Myocyte (in vitro differentiated cells): ENCODE measurements around the gene SH3BP4. TPM values are rescaled to one million over a fixed set of nuclear protein-coding genes. Genes with fewer than 3 reads are reported as not detected.
A peak's percentile ranks its signal among the peaks of the same experiment; 100 is the strongest.

Experiments
- DNase-seq: peaks from one replicate; pipeline ENCODE4 v3.0.0-alpha.2; 2012; ENCODE audit warnings: low read depth
- total RNA-seq: library from RNA; depleted of rRNA; stranded (reverse); fragments of >200 nt; gene quantifications from 2 replicates; pipeline ENCODE4 v1.2.3, GENCODE V29; 2014

Gene SH3BP4
- total RNA-seq, 1 donor from 2014 or later: 20.0 TPM

DNA sequence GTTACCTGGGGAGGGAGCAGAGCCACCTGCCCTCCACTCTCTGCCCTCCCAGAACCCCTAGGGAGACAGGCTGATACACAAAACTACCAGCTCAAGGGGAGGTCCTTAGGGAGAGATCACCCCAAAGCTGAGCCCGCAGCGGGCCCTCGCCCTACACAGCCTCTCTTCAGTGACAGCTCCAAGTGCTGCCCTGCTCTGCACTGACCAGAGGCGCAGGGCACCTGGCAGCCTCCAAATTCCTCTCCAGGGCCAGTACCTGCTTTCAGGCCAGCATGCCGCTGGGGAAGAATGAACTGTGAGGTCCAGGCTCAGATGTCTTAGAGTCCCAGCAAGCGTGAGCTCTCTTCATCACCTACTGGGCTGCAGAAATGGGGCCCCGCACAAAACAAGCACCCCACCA lies 11.3 kb upstream of the SH3BP4 start:
- no peak for DNase-seq

DNA sequence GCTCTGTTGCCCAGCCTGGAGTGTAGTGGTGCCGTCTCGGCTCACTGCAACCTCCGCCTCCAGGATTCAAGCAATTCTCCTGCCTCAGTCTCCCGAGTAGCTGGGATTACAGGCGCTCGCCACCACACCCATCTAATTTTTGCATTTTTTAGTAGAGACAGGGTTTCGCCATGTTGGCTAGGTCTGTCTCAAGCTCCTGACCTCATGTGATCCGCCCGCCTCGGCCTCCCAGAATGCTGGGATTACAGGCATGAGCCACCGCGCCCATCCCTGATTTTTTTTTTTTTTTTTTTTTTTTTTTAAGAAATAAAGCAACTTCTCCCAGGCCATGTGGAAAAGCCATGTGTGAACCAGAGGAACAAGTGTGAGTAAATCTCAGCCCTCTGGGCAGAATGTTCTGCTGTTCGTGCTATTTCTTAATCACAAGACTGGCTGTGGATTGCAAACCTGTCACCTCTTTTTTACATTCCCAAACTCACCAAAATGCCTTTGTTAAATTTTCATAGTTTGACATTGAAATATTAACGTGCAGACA lies 6.4 kb upstream of the SH3BP4 start:
- DNase-seq: no peak

DNA sequence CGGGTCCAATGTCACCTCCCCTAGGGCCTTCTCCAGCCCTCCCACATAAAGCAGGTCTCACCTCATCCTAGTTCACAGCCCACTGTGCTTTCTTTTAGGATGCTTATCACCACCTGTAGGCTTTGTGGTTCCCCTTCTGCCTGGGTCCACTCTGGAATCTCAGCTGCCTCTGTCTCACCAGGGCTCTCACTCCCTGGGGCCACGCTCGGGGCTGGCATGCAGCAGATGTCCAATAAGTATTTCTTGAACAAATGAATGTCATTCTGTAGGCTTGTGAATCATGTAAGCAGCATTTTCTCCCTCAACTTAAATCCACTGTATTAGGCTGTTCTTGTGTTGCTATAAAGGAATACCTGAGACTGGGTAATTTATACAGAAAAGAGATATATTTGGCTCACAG lies 4.3 kb upstream of the SH3BP4 start:
- no peak for DNase-seq

DNA sequence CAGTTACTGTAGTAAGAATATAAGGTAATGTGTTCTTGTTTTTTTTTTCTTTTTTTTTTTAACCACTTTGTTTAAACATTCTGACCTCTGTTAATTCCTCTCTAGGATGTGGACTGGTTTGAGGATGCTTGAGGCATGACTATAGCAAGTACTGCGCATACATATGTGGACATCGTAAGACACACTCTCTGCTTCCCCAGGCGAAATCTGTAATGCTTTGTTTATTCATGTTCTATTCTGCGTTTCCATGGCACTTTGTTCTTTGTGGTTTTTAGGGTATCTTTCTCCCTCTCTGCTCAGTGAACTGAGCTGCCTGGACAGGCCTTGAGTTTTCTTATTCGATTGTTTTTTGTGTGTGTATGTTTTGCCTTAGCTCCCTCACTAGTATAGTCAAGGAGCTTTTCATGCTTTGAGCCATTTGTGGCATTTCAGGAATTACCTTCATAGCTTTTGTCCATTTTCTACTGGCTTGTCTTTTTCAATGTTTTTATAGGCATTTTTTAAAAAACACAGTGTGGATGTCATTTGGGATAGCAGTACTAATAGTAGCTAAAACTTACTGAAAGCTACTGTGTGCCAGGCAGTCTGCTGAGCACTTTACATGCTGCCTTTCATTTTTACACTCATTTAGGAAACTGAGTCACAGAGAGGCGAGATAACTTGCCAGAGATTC lies 1.9 kb upstream of the SH3BP4 start:
- peak; percentile 48 for DNase-seq

DNA sequence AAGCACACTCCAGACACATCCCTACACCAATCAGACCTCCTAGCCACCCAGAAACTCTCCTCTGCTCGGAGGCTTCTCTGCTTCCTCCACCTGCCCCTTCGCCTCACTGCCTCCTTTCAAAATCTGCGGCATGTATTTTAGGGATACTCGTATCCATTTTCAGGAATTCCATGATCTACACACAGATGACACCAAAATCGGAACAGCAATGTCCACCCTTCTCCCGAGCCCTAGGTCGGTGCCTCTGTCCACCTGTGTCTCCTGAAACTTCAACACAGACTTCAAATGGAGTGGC lies 1.4 kb upstream of the SH3BP4 start:
- no peak for DNase-seq

DNA sequence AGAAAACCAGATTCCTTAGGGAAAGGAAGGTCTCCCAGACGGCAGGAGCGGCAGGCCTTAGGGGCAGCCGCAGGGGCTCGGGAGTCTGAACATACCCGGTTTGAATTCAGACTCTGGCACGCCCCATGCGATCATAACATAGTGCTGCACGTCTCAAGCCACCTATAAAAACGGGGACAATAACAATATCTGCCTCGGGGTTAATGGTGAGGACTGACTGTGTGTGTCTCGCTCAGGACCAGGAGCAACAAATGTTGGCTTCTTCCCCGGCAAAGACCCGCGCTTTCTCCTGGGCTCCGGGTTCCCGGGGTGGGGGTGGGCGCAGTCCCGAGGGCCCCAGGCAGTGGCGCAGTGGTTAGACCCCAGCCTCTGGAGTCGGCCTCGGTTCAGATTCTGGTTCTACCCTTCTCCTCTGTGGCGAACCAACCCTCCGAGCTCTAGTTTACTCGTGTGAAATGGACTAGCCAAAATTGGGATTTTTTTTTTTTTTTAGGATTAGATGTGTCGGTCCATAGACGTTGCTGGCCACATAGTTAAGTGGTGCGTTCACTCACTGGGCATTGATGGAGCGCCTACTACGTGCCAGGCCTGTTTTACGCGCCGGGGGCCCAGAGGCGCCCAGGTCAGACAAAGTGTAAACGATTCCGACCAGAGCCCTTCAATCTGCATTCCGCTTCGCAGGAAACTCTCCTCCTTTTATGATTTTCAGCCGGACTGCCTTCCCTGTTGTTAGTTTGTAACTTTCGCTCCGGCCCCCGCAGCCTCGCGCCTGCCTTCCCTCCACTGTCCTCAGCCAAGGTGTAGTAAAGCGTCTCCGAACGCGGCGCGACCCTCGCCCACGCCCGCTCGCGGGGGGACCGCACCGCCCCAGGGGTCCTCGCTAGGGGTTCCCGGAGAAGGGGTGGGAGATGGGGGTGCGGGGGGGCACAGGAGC lies 820 bp upstream of the SH3BP4 start:
- DNase-seq: peak; percentile 36

DNA sequence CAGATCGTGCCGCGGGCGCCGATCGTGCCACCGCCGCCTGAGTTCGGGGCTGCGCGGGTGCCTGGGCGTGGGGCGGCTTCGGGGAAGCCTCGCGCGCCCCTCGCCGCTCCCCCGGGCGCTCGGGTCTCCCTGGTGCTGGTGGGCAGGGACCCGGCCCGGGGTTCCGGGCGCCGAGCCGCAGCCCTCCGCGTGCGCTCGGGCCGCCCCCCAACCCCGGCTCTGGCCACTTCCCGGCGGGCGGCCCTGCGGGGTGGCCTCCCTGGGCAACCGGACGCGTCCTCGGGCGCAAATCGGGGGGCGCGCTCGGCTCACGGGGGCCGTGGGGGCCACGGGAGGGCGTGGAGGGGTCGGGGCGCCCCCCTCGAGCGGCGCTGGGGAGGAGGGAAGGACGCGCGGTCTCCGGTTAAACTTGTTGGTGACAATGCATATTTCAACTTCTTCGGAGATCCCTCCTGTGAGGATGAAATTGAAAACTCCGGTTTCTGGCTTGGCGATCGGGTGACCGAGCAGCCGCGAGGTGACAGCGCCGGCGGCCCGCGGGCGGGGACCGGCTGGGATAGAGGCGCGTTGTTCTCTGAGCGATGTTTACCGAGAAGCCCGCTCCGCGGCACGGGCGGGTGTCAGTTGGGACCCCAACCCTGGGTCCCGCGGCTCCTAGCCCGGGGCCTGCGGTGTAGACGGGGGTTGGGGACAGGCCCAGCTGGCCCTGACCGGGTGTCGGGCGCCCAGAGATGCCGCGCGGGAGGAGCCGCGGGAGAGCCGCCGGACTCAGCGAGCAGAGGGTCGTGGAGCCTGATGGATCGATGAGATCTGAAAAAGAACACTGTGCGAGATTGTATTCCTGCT lies 676 bp downstream of the SH3BP4 start:
- peak; percentile 52 for DNase-seq

DNA sequence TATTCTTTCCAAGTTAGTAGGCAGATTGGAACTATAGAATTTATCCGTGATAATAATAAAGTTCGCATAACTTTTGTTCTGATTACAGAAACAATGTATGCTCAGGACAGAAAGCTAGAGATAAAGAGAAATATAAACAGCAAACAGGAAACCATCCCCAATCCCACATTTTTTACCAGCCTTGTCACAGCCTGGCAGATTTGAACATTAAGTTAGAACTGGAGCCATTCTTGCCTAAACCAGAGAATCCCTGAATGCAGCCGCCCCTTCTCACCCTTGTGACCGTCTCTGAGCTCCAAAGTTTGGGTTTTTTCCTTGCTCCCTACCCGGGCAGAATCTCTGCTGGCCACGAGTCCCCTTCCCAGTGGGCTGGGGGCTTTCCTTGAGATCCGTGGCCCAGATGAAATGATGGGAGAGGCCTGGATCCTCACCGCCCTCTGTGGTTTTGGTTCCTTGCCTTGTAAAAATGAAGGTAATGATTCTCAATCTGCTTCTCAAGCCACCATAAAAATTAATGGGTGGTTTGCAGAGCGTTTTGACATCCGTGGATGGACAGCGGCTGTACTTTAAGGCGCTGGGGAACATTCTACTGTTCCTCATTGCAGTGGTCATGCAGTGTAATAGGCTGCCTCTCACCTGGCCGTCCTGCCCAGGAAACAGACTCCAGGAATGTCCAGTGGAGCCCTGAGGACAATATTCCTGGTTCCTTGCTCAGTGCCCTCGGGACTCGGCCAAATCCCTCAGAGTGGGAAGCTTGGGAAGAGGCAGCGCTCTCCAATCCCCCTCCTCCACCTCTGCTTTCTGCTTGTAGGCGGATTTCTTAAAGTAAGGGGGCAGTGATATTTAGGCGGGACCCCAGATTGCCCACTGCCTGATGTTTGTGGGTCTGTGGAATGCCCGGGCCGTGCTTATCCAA lies 1.6 kb downstream of the SH3BP4 start:
- no peak for DNase-seq

DNA sequence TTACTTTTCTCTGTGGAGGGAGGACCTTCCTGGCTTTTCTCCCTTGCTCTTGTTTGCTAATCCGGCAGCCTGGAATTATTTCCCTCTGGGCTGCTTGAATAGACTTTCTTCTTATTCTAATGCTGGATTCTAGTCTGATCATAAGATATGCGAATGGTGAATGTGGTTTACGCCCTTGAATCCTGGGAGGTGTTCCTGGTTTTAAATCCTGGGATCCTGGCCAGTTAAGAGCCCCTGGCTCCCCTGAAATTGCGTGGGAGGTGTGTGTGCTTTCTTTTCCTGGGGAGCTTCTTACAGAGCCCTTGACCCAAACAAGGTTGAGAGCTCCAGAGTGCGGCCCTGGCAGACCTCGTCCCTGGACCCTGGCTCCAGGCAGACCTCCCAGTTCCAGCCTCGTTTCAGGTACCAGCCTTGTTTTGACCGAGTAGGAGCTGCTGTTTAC lies 2.8 kb downstream of the SH3BP4 start:
- DNase-seq: no peak

DNA sequence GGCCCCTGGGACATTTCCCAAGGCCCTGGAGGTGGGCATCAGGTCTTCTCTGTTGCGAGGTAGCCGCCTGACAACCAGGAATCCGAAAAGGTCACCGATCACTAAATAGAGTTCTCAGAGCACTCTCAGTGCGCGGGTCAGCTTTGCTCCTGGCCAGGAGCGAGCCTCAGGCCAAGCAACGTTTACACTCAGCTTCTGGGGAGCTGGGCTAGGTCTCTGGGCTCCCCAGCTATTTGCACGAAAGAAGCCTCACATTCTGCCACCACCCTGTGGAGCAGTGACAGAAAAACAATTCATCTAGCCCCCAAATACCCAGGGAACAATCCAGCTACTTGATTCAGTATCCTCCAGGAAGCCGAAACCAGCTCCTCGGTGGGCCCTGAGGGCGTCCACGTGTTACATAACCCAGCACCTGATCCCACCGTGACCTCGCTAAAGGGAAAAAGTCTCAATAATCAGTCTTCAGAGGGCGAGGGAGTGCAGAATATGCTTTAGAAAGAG lies 3.3 kb downstream of the SH3BP4 start:
- no peak for DNase-seq

DNA sequence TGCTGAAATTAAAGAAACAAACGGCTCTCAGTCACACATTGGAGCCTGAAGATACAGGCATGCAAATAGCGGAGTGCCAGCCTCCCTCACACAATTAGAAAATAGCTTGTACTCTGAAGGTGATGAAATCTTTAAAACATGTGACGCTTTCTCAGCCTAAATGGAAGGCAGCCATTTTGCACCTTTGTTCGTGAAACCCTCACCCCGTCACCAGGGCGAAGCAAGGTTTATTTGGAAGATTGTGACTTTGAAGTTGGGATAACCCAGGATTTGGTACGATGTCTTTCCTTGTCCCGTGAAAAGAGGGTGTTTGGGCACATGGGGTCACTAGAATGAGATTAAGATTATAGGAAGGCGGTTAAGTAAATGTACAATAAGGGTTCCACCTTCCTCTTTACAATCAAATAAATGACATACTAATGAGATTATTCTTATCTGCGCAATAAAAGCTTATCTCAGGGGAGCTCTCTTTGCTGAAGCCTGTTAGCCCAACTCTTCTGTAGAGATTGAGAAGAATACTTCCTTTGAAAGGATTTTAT lies 4.2 kb downstream of the SH3BP4 start:
- DNase-seq: no peak

DNA sequence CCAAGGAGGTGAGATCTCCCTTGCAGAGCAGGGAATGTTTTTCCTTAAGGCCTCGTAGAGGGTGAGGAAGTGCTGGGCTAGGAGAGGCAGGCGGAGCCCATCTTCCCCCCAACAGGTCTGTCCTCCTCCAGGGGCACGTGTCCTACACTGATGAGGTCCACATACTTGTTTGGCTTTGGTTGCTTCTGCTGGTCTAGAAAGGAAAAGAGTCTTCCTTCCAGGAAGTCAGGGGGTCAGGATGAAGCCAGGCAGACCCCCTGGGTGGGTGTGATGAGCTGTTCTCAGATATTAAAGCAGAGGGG lies 6.0 kb downstream of the SH3BP4 start:
- DNase-seq: no peak

DNA sequence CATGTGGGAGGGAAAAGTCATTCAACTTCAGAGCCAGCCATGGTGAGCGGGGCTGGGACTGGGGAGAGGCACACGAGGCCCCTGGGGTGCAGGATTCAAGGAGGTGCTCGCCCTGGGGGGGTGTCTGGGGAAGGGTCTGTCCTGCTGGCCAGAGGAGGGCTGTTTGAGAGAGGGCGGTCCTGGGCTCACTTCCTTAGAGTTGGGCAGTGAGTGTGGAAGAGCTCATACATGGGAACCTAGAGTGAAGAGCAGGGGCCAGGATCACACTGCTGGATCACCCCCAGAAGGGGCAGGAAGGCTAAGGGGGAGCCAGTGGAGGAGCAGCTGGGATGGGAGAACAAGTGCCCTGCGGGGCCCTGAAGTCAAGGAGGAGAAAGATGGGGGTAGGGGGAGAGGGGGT lies 6.5 kb downstream of the SH3BP4 start:
- DNase-seq: no peak

DNA sequence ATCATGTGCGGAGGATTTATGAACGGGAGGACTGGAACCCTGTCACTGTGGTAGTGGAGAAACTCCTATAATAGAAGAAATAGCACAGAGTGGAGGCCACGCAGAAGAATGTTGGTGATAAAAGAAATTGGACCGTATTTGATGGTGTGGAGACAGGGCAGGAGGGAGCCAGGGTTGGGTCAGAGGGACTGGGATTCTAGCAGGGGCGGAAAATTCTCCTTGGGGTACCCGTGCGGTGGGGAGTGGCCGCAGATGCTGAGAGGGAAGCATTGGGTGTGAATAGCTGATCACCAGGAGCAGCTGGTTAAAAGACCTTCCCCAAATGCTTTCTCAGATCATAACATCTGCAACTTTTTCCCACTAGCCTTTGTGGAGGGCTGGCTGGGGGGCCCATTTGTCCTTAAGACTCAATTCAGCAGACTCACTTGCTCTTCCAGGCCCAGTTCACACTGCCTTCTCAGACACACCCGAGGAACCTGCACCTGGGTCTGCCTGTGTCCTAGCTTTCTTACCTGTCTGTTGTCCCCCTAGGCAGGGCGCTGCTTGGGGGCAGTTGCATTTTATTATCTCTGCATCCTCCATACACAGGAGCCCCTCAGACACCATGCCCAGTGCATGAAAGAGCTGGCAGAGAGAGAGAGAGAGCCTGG lies 7.1 kb downstream of the SH3BP4 start:
- DNase-seq: no peak

DNA sequence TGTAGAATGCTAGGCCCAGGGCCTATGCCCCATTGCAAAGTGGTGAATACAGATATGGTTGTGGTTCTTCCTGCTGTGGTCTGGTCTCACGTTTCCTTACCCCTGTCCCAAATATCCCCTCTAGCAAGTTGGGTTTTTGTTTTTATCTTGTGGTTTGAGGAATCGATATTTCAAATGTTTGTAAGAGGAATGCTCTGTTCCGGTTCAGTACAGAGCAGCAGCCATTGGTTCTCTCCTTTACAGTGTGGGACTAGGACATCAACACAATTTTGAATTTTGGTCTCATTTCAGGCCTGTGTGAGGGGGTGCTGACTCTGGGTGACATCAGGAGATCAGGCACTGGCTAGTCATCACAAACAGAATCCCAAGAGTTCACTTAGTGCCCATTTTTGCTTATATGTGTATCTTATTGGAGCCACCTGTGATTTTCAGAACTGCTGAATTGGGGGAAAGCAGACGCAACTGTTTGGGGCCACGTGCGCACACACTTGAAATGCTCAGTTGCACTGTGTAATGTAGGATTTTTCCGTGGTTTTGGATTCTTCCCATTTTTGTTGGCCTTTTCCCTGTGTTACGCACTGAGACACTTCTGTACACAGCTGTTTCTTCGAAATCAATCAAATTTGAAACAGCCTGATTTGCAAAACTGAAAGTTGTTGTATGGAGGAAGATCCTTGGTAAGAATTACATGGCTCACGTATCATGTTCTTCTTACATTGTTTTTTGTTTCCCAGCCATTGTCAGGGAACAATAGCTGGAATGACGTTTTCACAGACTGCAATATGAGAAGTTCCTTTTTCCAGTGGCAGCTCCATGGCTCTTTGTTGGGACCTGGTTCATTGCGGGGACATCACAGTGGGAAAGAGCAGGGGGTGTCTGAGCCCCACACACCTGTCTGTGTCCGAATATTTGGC lies 8.6 kb downstream of the SH3BP4 start:
- peak; percentile 67 for DNase-seq

DNA sequence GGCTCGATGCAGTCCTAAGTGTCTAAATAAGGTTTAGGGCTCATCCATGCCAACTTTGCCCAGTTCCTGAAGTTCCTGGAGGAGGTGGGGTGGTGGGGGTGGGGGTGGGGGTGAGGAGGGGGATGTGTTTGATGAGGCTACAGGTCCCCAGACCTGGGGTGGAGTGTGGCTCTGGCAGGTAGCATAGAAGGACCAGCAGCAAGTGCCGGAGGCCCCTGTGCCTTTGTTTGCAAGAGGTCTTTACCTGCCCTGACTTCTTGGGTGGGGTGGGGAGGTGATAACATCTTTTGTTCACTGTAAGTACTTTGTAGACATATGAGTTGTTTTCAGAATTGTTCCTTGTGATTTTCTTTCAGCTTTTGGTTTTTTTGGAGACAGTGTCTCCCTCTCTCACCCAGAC lies 10.0 kb downstream of the SH3BP4 start:
- DNase-seq: no peak

DNA sequence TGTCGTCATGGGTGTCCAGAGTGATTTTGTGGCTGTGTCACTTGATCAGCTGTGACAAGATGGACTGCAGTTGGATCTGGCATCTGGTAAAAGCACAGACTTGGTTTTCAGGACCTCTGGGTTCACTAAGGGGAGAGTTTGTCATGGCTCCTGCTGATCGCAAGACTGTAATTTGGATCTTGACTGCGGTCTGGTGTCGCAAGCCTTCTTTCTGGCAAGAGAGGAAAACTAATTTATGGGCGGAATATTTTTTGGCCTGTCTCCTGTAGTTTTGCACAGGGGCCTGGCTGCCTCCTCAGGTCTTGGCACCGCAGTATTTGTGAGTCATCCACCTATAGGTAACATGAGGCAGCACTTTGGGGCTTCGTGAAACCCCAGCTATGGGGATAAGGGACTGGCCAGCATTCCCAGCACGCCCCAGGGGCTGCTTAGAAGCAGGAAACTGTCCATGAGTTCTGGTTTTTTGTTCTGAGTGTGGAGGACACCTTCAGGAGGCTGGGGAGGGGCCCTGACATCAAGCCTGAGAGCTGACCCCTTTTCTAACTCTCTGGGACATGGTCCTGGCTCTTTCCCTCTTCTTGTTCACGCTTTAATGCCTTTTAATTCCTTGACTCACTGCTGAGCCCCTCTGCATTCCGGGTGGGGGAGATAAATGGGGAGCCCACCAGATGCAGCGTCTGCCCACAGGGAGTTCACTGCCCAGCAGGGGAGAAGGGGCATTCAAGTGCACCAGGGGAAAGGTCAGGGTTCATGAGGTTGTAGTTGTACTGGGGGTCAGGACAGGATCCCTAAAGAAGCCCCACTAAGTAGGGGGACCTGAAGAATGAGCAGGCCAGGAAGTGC lies 12.2 kb downstream of the SH3BP4 start:
- DNase-seq: no peak
